ENCODE results near the gene CMIP.
A peak's percentile ranks its signal among the peaks of the same experiment; 100 is the strongest.
"Not testable (repeated sequence)": the region's sequence is repeated elsewhere in the genome, so short reads cannot be mapped to it uniquely, and the experiment has no call there.

The CMIP gene

GRCh38 chr16:81571592-81572385, 127.2 kb downstream of the CMIP start:
- no peak for DNase-seq

GRCh38 chr16:81572386-81573144, 128.0 kb downstream of the CMIP start:
- DNase-seq = no peak

- DNase-seq = no peak
Observed at GRCh38 chr16:81573533-81574020, 129.0 kb downstream of the CMIP start.

GRCh38 chr16:81574168-81574567, 129.6 kb downstream of the CMIP start:
- DNase-seq = no peak

GRCh38 chr16:81575307-81575706, 130.7 kb downstream of the CMIP start:
- no peak for DNase-seq

- DNase-seq = no peak
Observed at GRCh38 chr16:81575834-81576233, 131.2 kb downstream of the CMIP start.

GRCh38 chr16:81576696-81577095, 132.1 kb downstream of the CMIP start:
- no peak for DNase-seq

GRCh38 chr16:81577272-81577671, 132.7 kb downstream of the CMIP start:
- not testable (repeated sequence) for DNase-seq

- no peak for DNase-seq
Observed at GRCh38 chr16:81578076-81578475, 133.5 kb downstream of the CMIP start.

- DNase-seq = no peak
Observed at GRCh38 chr16:81578636-81579413, 134.2 kb downstream of the CMIP start.

GRCh38 chr16:81581107-81581506, 136.5 kb downstream of the CMIP start:
- no peak for DNase-seq

GRCh38 chr16:81582655-81583441, 138.2 kb downstream of the CMIP start:
- peak; percentile 81 to 84 for DNase-seq

- DNase-seq = no peak
Observed at GRCh38 chr16:81583893-81584631, 139.5 kb downstream of the CMIP start.

- no peak for DNase-seq
Observed at GRCh38 chr16:81585785-81586184, 141.2 kb downstream of the CMIP start.

GRCh38 chr16:81586417-81586816, 141.8 kb downstream of the CMIP start:
- no peak for DNase-seq

- DNase-seq = no peak
Observed at GRCh38 chr16:81586977-81587625, 142.5 kb downstream of the CMIP start.

GRCh38 chr16:81587626-81588160, 143.1 kb downstream of the CMIP start:
- no peak for DNase-seq

- DNase-seq = no peak
Observed at GRCh38 chr16:81588326-81589081, 143.9 kb downstream of the CMIP start.

GRCh38 chr16:81589975-81590650, 145.5 kb downstream of the CMIP start:
- no peak for DNase-seq
